GM19438 (cell line): ENCODE measurements around the gene NRP1.

Experiments used
- ATAC-seq: cut with Tn5 transposase; IDR thresholded peaks from one replicate; pipeline ENCODE4 v1.9.1; 2021; ENCODE audit warnings: low read depth; ENCODE audit not compliant: unreplicated experiment

NRP1 gene

DNA sequence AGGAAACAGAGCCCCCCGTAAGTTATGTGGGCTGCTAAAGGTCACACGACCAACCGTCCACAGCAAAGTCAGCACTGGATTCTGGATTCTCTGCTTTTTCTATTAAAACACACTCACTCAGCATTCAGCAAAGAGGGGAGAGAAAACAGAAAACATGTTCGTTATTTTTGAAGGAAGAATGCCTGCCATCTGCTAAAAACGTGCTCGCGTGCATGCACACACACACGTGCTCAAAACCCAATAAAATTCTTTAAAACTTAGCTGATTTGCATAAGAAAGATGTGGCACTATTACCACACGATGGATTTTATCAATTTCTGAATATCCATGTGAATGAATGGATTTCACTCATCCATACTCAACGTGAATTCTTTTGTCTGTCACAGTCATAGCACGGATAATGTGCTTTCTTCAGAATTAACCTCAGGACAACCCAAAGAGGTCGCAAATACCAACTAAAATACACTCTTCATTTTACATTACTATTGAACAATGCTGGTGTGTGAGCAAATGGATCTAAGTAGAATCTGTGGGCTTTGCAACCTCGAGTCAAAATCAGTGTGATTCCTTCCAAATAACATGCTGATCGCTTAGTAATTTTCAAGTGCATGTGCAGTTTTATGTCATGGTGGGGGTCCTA lies 40.8 kb downstream of the NRP1 start:
- ATAC-seq, result no peak

DNA sequence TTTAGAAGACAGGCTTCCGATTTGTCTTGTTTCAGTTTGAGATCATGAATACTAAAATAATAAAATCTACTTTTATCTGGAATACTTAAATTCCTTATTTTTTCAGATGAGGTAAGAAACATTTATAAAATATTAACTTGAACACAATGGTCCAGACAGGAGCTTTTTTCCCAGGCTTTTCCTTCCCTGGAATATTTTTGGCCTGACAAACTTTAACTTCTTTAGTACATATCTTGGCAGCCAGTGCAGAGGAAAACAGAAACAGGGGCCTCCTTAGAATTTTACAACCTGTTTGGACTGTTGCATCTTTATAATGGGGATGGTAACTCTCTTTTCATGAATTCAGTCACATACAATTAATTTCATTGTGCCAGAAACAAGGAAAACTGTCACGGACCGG lies 41.4 kb downstream of the NRP1 start:
- ATAC-seq, result no peak

DNA sequence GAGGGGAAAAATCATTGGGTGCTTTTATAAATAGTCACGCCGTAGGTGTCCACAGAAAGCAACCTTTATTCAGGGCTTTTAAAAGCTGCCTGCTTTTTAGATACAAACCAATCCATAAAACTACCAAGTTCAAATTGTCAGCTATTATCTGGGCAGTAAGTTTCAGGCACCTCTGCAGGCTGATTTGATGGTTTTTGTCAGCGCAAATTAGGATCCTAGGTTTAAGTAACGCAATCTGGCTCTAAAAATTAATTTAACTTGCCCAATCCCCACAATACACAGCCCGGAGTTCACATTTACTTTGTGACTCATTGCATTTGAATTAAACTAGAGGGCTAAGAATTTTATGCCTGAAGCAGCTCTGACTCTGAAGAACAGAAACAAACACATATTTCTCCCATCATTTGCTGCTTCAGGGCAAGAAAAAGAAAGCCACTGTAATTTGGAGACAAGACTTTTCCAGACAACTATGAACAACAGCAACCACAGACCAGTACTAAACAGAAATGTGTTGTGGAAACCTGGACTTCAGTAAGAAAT lies 43.3 kb downstream of the NRP1 start:
- ATAC-seq, result no peak

DNA sequence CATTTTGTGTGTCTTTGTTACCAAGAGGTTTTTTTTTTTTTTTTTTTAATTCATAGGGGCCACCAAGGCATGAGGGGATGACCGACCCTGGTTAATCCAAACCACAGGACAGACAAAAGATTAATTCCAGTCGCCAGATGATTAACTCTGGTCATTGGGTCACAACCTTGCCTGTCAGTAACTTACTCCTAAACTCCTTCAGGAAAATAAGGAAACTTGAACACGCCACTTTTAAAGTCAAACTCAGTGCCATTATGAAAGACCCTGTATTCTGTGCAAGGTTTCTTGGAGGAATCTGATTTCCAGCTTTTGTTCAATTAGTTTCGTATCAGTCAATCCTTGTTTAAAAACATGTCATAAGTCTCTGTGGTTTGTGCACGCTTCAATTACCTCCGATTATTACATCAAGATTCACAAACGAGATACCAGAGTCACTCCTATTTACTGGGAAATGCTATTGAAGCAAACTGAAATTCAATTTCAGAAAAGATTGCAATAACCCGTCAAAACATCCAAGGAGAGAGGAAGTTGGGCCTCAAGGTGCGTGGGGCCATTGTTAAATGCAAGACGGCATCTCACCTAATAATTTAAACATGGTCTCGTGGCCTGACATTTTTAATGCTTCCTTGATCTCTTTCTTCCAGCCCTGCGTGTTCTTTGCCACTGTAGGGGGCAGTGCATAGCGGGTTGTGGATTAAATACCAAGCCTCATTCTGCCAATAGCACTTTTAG lies 44.0 kb downstream of the NRP1 start:
- ATAC-seq, result no peak

DNA sequence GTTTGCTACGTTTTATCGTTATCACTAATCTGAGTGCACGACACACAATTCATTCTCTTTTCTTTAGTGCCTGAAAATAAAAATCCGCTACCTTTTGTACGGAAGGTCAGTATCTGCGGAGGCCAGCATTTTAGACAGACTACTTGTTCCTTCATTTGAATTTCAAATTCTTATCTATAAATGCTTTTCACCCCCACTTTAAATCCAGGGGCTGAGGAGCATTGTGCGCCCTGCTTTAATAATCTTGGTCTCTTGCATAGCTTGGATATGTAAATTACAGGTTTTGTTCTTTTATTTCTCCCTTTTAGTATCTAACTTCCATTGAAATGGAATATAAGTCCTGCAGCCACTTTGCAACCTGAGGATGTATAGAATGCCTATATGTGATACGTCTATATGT lies 44.7 kb downstream of the NRP1 start:
- no peak for ATAC-seq

DNA sequence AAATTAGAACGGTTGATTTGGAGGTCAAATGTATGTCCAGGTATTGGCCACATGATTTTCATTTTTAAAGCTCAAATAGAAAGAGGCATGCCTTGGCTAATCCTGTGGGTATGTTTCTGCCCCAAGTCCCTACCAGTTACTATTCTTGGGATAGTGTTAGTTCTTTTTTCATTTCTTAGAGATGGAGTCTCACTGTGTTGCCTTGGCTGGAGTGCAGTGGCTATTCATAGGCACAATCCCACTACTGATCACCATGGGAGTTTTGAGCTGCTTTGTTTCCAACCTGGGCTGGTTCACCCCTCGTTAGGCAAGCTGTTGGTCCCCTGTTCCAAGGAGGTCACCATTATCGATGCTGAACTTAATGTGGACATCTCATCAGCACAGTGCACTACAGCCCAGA lies 46.3 kb downstream of the NRP1 start:
- ATAC-seq, result no peak

DNA sequence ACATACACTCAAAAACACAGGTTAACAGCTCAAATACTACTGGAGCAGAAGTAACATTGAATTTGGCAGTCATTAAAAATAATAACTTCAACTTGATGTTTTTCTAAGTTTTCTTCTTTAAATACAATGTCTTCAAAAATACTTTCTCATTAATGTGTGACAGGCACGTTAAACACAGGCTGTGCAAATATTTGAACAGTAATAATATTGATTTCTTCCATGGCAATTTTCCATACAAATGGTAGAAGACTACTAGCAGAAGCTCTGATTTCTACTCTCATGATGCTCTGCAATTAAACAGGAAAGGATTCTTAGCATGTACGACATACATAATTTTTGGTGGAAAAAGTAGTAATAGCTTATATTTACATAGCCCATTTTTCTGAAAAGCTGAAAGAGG lies 47.4 kb downstream of the NRP1 start:
- ATAC-seq, result no peak

DNA sequence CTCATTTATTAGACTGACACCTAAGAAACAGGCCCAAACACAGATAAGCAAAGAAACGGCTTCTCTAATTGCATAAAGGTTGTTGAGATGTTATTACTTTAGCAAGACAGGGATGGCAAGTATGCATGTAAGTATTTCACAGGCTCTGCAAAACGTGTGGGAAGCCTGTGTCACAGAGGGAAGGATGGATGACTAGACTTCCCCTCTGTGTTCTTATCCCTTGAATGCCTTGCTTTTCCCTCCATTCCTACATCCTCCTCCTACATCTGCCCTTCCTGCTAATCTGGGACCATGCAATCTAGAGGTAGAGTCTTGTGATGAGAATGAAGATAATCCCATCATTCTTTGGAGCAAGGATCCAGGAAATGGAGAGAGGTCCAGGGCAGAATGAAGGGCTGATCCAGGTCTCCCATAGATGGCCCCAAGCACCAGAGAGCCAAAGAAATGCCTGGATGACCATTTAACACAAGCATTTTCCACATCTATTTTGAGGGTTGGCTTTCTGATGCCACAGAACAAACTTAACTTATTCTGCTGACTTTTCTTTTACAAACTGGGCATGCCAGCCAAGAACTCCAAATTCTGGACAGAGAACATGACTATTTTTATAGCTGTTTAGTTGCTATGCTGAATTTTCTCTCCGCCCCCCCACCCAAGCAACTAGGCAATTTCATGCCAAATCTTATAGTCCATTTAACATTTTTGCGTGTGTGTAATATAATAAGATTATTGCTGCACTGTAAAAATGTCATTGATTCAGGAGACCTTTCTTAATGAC lies 48.1 kb downstream of the NRP1 start:
- ATAC-seq, result no peak

DNA sequence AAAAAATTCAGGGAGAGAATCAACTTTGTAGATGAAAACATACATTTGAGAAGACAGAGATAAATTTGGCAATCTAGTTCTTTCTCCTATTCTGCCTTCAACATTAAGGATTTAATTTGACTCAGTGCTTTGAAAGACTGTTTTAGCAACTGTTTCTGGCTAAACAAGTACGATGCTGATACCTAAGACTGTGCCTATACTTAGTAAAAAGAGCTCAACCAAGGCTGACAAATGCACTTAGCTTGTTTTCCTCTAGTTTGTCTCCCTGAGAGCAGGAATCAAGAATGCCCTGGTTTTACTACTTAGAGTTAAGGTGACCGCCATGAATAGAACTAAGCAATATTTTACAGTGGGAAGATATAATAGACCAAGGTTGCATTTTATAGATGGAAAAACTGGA lies 49.5 kb downstream of the NRP1 start:
- no peak for ATAC-seq

DNA sequence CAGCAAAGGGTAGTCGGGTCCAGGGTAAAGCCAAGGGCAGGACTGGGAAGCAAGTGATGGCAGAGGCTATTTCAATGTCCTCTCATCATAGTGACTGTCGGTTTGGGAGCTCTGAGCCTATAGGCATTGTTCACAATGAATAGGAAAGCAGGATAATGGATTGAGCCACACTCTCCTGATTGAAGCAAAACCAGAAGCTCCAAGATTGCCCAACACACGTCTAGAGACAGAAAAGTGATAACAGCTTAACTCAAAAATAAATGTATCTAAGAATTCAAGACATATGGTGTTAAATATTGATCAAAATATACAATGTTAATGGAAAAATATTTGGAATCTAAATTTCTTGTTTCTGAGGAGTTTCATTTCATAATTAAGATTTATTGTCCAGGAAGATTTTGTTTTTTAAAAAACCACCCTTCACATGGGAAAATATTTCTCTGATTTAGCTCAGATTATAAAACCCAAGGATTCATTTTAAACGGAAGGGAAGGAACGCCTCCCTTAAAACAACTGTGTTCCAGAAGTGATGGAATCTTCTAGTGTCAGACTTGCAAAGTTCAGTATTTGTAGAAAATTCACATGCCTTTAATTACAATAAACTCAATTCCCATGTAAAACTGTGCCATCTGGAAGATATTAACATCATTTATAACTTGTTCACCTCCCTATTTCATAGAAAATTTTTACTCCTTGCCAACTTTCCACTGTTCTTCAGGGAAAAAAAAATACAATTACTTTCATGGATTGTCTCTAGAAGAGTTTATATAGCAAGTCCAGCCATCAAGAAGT lies 54.5 kb downstream of the NRP1 start:
- ATAC-seq, result no peak

DNA sequence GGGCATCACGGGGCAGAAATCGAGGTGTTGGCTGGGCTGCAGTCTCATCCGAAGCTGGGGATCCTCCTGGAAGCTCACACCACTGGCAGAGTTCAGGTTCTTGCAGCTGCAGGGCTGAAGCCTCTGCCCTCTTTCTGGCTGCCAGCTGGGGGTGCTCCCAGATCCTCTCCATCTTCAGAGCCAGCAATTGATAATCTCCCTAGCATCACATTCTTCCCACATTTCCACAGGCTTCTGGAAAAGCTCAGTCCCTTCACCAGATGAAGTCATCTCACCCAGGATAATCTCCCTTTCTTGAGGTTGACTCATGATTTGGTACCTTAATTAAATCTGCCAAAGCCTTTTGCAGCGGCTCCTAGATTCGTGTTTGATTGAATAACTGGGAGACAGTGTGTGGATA lies 55.2 kb downstream of the NRP1 start:
- no peak for ATAC-seq

DNA sequence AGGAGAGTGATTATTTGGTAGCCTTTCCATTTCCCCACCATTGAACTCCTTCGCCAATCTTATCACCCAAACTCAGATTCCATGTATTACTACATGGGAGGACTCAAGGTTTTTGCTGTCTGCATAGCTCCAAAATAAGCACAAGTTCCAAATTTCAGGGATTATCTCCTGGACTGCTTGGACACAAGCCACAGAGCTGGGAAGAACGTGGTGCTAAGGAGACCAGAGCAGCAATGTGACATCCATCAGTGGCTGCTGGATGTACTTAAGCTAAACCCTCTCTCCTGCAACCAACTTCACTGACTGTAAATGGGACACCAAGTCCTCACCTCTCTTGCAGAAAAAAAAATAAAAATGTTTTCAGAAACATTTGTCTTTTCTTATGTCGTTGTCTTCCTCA lies 56.3 kb downstream of the NRP1 start:
- no peak for ATAC-seq

DNA sequence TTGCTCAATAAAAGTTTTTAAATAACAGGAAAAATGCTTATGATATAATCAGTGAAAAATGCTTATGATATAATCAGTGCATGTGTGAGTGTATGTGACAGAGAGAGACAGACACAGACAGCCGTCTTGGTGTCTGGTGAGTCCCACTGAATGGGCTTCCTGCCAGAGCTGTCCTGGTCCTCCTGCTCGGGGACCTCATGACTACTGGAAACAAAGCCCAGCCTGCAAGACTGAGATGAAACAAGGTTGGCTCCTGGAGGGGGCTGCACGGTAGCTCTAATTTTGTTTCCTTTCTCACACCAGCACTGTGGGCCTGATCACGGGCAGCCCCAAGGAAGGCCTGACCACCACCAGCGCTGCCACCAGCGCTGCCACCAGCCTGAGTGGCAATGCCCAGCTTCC lies 57.3 kb downstream of the NRP1 start:
- ATAC-seq, result no peak

DNA sequence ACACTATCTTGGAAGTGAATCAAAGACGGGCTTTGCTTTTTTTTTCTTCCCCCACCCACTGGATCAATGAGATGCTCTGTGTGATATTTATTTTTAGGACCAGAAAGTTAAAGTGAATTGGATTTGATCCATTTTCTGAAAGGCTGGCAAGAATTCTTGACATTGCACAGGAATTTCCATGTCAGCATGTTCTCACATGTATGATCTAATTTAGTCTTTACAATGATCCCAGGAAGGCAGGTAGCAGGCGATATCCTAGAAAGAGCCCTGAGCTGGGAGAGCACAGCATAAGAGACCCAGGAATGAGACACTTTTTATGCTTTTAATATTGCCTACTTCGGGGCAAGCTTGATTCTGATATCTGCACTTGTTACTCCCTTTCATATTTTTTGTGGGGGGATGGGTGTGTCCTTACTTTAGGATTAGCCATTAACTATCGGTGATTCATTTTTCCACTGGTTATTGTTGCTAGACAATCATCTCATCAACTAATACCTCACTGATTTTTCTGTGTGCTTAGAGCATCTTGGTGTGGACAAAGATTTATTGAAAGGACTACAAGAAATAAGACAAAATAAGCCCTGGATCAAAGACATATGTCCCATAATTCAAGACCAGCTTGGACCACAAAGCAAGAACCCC lies 58.1 kb downstream of the NRP1 start:
- no peak for ATAC-seq

DNA sequence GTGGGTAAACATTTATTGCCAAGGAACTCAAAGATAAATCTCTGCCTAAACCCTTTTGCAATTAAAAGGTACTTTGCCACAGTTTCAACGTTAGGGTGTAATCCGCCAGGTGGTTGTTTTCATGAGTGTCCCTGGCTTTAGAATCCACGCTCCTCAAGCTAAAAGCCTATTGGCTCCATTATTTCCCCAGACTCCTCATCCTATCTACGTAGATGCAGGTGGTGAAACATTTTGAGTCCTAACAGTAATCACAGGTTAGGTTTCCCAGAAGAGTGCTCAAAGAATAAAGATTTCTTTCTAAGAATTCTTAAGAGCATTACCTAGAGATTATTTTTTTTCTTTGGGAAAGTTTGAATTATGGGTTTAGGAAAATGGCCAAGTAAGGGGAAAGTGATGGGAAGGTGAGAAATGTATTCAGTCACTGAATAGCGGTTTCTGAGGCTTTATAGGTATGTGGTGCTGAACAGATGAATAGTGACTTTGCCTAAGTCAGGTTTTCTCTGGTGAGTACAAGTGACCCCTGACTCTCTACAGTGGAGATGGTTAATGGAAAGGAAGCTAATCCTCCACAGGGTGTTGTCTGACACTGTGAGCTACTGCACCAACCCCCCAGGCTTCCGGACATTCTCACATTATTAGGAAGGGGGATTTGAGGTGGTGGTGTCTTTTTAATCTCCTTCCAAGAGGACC lies 60.2 kb downstream of the NRP1 start:
- no peak for ATAC-seq

DNA sequence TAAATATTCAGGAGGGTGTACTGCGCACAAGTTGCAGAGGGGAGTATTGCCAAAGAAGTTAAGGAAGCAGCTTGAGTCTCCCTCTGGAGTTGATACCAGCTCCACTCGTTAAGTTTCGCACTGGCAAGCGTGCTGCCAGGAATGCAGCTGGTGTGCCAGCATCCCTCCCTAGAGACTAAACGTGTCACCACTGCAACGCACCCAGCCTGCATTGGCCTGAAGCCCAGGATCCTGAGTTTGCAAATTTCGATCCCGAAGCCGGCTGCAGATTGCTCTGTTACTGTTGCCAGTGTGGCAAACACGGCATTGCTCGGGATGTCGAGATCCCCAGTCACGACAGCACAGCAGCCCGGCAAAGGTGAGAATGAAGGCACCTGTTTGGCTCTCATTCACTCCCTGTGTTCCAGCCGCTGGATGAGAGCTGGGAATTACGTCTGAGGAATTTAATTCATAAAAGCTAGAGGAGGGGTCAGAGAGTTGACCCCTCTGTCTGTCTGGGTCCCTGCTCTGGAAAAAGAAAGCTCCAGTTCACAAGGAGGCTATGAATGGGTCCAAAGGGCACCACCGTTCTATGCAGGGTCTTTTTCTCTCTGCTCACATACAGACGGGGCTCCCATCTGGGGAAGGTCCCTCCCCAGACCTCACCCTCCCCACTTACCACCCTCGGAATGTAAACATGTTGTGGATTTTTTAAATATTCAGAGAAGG lies 61.0 kb downstream of the NRP1 start:
- no peak for ATAC-seq

DNA sequence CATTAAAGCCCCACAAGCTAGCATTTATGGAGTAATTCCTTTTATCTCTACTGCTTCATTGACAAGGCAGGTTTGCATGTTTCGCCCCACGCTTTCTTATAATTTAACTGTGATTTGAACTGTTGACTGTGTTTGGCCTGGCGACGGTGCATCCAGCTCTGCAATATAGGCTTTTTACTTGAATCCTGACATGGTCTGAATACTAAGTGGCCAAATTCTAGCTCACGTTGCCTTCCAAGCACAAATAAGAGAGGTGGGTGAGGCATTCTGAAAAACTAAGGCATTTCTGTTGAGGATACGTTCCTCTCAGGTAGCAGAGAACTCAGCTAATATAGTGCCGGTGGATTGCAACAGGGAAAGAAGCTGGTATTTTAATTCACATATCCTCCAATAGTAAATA lies 61.8 kb downstream of the NRP1 start:
- ATAC-seq, result no peak

DNA sequence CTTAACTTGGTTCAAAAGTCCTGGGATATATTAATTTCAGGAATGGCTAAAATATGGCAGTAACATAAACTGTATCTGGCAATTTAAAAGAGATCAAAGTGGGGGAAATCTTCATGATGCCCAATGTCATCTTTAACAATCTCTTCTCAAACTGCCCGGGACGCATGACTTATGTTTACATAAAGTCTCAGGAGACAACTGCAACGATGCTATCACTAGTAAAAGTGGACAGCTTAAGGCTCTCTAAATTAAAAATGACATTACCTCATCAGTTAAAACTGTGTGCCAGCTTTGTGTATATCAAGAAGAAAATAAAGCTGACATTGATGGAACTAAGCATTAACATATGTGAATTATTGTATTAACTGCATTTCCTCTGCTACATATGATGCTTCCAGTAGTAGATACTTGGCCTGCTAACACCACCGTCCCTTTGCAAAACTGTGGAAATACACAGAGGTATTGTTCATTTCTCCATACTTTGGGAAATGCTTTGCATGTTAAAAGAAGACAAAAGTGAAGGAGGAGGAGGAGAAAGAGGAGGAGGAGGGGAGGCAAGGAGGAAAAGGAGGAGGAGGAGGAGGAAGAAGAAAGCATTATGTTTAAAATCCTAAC lies 62.4 kb downstream of the NRP1 start:
- ATAC-seq, result no peak

DNA sequence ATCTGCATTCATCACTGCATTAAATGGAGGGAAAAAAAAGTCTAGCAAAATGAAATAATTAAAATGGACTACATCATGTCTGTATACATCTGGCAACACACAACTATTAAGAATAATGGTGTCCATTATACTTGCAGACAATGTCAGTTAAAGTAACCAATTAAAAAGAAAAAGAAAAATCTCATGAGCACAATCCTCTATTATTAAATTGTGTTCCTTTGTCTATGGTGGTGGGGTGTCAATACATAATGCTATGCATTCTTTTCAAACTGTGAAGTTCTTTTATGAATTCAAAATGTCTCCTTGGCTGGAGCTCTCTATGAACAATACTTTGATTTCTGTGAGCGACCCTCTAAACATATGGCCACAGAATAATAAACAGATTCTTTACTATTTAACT lies 63.5 kb downstream of the NRP1 start:
- no peak for ATAC-seq
